GM23338 (cell line): ENCODE results near the gene SCAPER. TPM values are rescaled to one million over a fixed set of nuclear protein-coding genes. Genes with fewer than 3 reads are reported as not detected.

ENCODE experiments used
- ATAC-seq: fragments of 200-7000 bp; cut with Tn5 transposase; 3 replicates; pipeline ENCODE4 v1.9.1; 2020
- DNase-seq: peaks from one replicate; pipeline ENCODE4 v3.0.0-alpha.2; 2015; ENCODE audit warnings: low spot score
- H2AFZ ChIP-seq: fragments of 200-600 bp; sonication (generic); 2 replicates; pipeline ENCODE4 v1.8.0; 2016; ENCODE audit warnings: antibody characterized with exemption, mild to moderate bottlenecking, moderate library complexity
- H3F3A ChIP-seq: fragments of 200-600 bp; sonication (generic); replicated peaks from 2 replicates; pipeline ENCODE4 v1.8.0; 2017; ENCODE audit warnings: antibody characterized with exemption, mixed run types, low read depth
- H3K27ac ChIP-seq: fragments of 200-600 bp; sonication (generic); 2 replicates; pipeline ENCODE4 v1.6.1; 2016; ENCODE audit warnings: low read depth
- H3K27me3 ChIP-seq: fragments of 200-600 bp; sonication (generic); 2 replicates; pipeline ENCODE4 v1.8.0; 2016; ENCODE audit warnings: mild to moderate bottlenecking, mixed run types, moderate library complexity; ENCODE audit not compliant: insufficient read depth
- H3K36me3 ChIP-seq: fragments of 200-600 bp; sonication (generic); 2 replicates; pipeline ENCODE4 v1.8.0; 2016; ENCODE audit warnings: mild to moderate bottlenecking; ENCODE audit not compliant: insufficient read depth
- H3K4me1 ChIP-seq: fragments of 200-600 bp; sonication (generic); 2 replicates; pipeline ENCODE4 v1.8.0; 2016; ENCODE audit warnings: mild to moderate bottlenecking, moderate library complexity; ENCODE audit not compliant: insufficient read depth
- H3K4me2 ChIP-seq: fragments of 200-600 bp; sonication (generic); 2 replicates; pipeline ENCODE4 v1.7.1; 2017; ENCODE audit warnings: mixed run types
- H3K4me3 ChIP-seq: fragments of 200-600 bp; sonication (generic); 2 replicates; pipeline ENCODE4 v1.6.1; 2016; ENCODE audit warnings: mixed run types
- H3K79me2 ChIP-seq: fragments of 200-600 bp; sonication (generic); replicated peaks from 2 replicates; pipeline ENCODE4 v1.8.0; 2017; ENCODE audit warnings: mild to moderate bottlenecking; ENCODE audit not compliant: insufficient read depth
- H3K9me2 ChIP-seq: fragments of 200-600 bp; sonication (generic); 2 replicates; pipeline ENCODE4 v1.8.0; 2017; ENCODE audit not compliant: insufficient read depth
- H4K20me1 ChIP-seq: fragments of 200-600 bp; sonication (generic); replicated peaks from 2 replicates; pipeline ENCODE4 v1.8.0; 2017; ENCODE audit warnings: mild to moderate bottlenecking; ENCODE audit not compliant: insufficient read depth
- H3K27ac Mint-ChIP-seq: 2 replicates; pipeline ENCODE4 v1.8.0; 2020; ENCODE audit warnings: inconsistent platforms, mild to moderate bottlenecking, moderate library complexity, mixed read lengths
- H3K27me3 Mint-ChIP-seq: 3 replicates; pipeline ENCODE4 v1.8.0; 2022; ENCODE audit warnings: low read depth, mild to moderate bottlenecking, moderate library complexity, mixed read lengths, inconsistent platforms; ENCODE audit not compliant: insufficient read depth, poor library complexity
- H3K36me3 Mint-ChIP-seq: 3 replicates; pipeline ENCODE4 v1.8.0; 2021; ENCODE audit warnings: low read depth, mild to moderate bottlenecking, inconsistent platforms, moderate library complexity, mixed read lengths
- H3K4me1 Mint-ChIP-seq: 3 replicates; pipeline ENCODE4 v1.8.0; 2020; ENCODE audit warnings: mild to moderate bottlenecking, inconsistent platforms, mixed read lengths
- H3K4me3 Mint-ChIP-seq: 3 replicates; pipeline ENCODE4 v1.8.0; 2021; ENCODE audit warnings: moderate library complexity, mild to moderate bottlenecking, inconsistent platforms, mixed read lengths
- H3K9me3 Mint-ChIP-seq: 3 replicates; pipeline ENCODE4 v1.8.0; 2020; ENCODE audit warnings: moderate library complexity, mild to moderate bottlenecking, inconsistent platforms, mixed read lengths
- EZH2 ChIP-seq: fragments of 200-600 bp; sonication (generic); IDR thresholded peaks from one replicate; pipeline ENCODE4 v1.8.0; 2017; ENCODE audit warnings: antibody characterized with exemption, mild to moderate bottlenecking, low read depth; ENCODE audit not compliant: unreplicated experiment
- EZH2phosphoT487 ChIP-seq: fragments of 200-600 bp; sonication (generic); IDR thresholded peaks from one replicate; pipeline ENCODE4 v1.8.1; 2018; ENCODE audit warnings: antibody characterized with exemption; ENCODE audit not compliant: unreplicated experiment
- NANOG ChIP-seq: IDR thresholded peaks from 2 replicates; pipeline ENCODE4 v1.6.1; 2016; ENCODE audit warnings: antibody characterized with exemption, borderline replicate concordance
- POLR2AphosphoS5 ChIP-seq: IDR thresholded peaks from 2 replicates; pipeline ENCODE4 v1.6.1; 2016; ENCODE audit warnings: antibody characterized with exemption, low read depth
- polyA plus RNA-seq: library from polyadenylated mRNA; unstranded; fragments of >200 nt; fragmentation: Nextera tagmentation; extraction: Ambion mirVana; gene quantifications from 2 replicates; pipeline ENCODE4 v1.2.1, GENCODE V29; 2016
- total RNA-seq: library from RNA; depleted of rRNA; stranded (reverse); fragments of >200 nt; shearing (Covaris generic); gene quantifications from 2 replicates; pipeline ENCODE4 v1.2.3, GENCODE V29; 2014
- TF ChIP-seq, protein P1 (sequence below), 2 experiments: fragments of 200-600 bp in 1 of 2; sonication (generic) in 1 of 2; conservative IDR thresholded peaks; 2 replicates each; pipeline versions ENCODE4 v1.5.1 to v1.6.1; 2016 to 2017; ENCODE audit warnings: antibody characterized with exemption in 2 of 2, low read depth in 2 of 2, mild to moderate bottlenecking in 2 of 2, moderate library complexity in 1 of 2
- TF ChIP-seq, protein P2 (sequence below): IDR thresholded peaks from one replicate; pipeline ENCODE4 v1.6.1; 2018; ENCODE audit warnings: antibody characterized with exemption; ENCODE audit not compliant: unreplicated experiment
- TF ChIP-seq, protein P3 (sequence below): fragments of 250-450 bp; sonication (Bioruptor Pico); IDR thresholded peaks from 2 replicates; pipeline ENCODE4 v1.5.0; 2020; ENCODE audit warnings: mild to moderate bottlenecking, moderate library complexity

Gene SCAPER
- total and polyA plus RNA-seq, 2 experiments from 2014 or later = 9.1 to 17.6 TPM

DNA sequence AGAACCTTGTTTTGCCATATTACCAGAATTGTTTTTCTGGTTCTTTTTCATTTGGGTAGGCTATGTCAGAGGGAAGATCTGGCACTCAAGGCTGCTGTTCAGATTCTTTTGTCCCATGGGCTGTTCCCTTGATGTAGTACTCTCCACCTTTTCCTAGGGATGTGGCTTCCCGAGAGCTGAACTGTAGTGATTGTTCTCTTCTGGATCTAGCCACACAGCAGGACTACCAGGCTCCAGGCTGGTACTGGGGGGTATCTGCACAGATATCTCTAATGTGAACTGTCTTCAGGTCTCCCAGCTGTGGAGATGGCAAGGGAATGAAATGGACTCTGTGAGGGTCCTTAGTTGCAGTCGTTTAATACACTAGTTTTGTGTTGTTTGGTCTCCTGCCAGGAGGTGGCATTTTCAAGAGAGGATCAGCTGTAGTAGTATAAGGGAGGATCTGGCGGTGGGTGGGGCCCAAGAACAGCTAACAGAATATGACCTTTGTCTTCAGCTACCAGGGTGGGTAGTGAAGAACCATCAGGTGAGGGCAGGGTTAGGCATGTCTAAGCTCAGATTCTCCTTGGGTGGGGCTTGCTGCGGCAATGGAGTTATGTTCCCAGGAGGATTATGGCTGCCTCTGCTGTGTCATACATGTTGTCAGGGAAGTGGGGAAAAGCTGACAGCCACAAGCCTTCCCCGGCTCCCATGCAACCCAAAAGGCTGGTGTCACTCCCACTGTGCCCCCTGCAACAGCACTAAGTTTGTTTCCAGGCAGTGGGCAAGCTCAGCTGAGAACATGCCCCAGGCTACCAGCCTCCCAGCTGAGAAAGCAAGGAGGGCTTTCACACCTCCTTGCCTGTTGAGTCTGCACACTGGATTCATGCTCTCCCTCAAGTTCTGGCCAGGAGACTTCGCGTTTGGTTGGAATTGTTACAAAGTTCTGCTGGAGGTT, 316.1 kb downstream of the SCAPER start:
- Histone ChIP-seq H3K27ac (no peak overlapping the region), H3K4me2 (no peak overlapping the region), H3K4me1 (no peaks in the 10 kb centered on the region), H3K4me3 (no peak overlapping the region), H3K36me3 (no peaks in the 10 kb centered on the region), H3K79me2 (no peaks in the 10 kb centered on the region), H2AFZ (no peak overlapping the region), H4K20me1 (no peaks in the 10 kb centered on the region), H3K9me2 (no peaks in the 10 kb centered on the region), H3F3A (no peaks in the 10 kb centered on the region), H3K27me3 (no peaks in the 10 kb centered on the region)
- Mint-ChIP-seq H3K4me1 (no peaks in the 10 kb centered on the region), H3K9me3 (no peaks in the 10 kb centered on the region), H3K27ac (no peak overlapping the region), H3K36me3 (no peaks in the 10 kb centered on the region), H3K27me3 (no peaks in the 10 kb centered on the region), H3K4me3 (no peak overlapping the region)
- TF ChIP-seq, protein P1, sequence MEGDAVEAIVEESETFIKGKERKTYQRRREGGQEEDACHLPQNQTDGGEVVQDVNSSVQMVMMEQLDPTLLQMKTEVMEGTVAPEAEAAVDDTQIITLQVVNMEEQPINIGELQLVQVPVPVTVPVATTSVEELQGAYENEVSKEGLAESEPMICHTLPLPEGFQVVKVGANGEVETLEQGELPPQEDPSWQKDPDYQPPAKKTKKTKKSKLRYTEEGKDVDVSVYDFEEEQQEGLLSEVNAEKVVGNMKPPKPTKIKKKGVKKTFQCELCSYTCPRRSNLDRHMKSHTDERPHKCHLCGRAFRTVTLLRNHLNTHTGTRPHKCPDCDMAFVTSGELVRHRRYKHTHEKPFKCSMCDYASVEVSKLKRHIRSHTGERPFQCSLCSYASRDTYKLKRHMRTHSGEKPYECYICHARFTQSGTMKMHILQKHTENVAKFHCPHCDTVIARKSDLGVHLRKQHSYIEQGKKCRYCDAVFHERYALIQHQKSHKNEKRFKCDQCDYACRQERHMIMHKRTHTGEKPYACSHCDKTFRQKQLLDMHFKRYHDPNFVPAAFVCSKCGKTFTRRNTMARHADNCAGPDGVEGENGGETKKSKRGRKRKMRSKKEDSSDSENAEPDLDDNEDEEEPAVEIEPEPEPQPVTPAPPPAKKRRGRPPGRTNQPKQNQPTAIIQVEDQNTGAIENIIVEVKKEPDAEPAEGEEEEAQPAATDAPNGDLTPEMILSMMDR (conservative IDR thresholded peaks at IDR 0.05; ENCODE audit: low read depth in 2 of 2) = 0 out of 4 replicates have a peak, but pooled peaks of 1 of the 2 experiments have one; percentile 10
- no peak for TF ChIP-seq NANOG
- TF ChIP-seq, protein P2, sequence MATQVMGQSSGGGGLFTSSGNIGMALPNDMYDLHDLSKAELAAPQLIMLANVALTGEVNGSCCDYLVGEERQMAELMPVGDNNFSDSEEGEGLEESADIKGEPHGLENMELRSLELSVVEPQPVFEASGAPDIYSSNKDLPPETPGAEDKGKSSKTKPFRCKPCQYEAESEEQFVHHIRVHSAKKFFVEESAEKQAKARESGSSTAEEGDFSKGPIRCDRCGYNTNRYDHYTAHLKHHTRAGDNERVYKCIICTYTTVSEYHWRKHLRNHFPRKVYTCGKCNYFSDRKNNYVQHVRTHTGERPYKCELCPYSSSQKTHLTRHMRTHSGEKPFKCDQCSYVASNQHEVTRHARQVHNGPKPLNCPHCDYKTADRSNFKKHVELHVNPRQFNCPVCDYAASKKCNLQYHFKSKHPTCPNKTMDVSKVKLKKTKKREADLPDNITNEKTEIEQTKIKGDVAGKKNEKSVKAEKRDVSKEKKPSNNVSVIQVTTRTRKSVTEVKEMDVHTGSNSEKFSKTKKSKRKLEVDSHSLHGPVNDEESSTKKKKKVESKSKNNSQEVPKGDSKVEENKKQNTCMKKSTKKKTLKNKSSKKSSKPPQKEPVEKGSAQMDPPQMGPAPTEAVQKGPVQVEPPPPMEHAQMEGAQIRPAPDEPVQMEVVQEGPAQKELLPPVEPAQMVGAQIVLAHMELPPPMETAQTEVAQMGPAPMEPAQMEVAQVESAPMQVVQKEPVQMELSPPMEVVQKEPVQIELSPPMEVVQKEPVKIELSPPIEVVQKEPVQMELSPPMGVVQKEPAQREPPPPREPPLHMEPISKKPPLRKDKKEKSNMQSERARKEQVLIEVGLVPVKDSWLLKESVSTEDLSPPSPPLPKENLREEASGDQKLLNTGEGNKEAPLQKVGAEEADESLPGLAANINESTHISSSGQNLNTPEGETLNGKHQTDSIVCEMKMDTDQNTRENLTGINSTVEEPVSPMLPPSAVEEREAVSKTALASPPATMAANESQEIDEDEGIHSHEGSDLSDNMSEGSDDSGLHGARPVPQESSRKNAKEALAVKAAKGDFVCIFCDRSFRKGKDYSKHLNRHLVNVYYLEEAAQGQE = no peak
- TF ChIP-seq EZH2 = no peak
- TF ChIP-seq, protein P3, sequence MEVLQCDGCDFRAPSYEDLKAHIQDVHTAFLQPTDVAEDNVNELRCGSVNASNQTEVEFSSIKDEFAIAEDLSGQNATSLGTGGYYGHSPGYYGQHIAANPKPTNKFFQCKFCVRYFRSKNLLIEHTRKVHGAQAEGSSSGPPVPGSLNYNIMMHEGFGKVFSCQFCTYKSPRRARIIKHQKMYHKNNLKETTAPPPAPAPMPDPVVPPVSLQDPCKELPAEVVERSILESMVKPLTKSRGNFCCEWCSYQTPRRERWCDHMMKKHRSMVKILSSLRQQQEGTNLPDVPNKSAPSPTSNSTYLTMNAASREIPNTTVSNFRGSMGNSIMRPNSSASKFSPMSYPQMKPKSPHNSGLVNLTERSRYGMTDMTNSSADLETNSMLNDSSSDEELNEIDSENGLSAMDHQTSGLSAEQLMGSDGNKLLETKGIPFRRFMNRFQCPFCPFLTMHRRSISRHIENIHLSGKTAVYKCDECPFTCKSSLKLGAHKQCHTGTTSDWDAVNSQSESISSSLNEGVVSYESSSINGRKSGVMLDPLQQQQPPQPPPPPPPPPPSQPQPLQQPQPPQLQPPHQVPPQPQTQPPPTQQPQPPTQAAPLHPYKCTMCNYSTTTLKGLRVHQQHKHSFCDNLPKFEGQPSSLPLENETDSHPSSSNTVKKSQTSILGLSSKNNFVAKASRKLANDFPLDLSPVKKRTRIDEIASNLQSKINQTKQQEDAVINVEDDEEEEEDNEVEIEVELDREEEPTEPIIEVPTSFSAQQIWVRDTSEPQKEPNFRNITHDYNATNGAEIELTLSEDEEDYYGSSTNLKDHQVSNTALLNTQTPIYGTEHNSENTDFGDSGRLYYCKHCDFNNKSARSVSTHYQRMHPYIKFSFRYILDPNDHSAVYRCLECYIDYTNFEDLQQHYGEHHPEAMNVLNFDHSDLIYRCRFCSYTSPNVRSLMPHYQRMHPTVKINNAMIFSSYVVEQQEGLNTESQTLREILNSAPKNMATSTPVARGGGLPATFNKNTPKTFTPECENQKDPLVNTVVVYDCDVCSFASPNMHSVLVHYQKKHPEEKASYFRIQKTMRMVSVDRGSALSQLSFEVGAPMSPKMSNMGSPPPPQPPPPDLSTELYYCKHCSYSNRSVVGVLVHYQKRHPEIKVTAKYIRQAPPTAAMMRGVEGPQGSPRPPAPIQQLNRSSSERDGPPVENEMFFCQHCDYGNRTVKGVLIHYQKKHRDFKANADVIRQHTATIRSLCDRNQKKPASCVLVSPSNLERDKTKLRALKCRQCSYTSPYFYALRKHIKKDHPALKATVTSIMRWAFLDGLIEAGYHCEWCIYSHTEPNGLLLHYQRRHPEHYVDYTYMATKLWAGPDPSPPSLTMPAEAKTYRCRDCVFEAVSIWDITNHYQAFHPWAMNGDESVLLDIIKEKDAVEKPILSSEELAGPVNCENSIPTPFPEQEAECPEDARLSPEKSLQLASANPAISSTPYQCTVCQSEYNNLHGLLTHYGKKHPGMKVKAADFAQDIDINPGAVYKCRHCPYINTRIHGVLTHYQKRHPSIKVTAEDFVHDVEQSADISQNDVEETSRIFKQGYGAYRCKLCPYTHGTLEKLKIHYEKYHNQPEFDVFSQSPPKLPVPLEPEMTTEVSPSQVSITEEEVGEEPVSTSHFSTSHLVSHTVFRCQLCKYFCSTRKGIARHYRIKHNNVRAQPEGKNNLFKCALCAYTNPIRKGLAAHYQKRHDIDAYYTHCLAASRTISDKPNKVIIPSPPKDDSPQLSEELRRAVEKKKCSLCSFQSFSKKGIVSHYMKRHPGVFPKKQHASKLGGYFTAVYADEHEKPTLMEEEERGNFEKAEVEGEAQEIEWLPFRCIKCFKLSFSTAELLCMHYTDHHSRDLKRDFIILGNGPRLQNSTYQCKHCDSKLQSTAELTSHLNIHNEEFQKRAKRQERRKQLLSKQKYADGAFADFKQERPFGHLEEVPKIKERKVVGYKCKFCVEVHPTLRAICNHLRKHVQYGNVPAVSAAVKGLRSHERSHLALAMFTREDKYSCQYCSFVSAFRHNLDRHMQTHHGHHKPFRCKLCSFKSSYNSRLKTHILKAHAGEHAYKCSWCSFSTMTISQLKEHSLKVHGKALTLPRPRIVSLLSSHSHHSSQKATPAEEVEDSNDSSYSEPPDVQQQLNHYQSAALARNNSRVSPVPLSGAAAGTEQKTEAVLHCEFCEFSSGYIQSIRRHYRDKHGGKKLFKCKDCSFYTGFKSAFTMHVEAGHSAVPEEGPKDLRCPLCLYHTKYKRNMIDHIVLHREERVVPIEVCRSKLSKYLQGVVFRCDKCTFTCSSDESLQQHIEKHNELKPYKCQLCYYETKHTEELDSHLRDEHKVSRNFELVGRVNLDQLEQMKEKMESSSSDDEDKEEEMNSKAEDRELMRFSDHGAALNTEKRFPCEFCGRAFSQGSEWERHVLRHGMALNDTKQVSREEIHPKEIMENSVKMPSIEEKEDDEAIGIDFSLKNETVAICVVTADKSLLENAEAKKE = no peak
- no peak for TF ChIP-seq POLR2AphosphoS5
- TF ChIP-seq EZH2phosphoT487 = no peak
- DNase-seq = peak; percentile 18
- ATAC-seq = peak; percentile 46; the same call in 2 of the 3 replicates
